Smooth muscle cell (in vitro differentiated cells): ENCODE measurements around the gene TAS1R2. TPM values are rescaled to one million over a fixed set of nuclear protein-coding genes. Genes with fewer than 3 reads are reported as not detected.

Experiments used
- DNase-seq: peaks from one replicate; lab custom pipeline; 2025; ENCODE audit not compliant: unreplicated experiment; lab: John Stamatoyannopoulos, UW
- H2AFZ ChIP-seq: fragments of 200-600 bp; sonication (generic); 2 replicates; pipeline ENCODE4 v1.6.0; 2016; ENCODE audit warnings: antibody characterized with exemption, low read depth, mild to moderate bottlenecking
- H3F3A ChIP-seq: fragments of 200-600 bp; sonication (generic); 2 replicates; pipeline ENCODE4 v1.6.0; 2017; ENCODE audit warnings: antibody characterized with exemption, low read depth
- H3K27ac ChIP-seq: fragments of 200-600 bp; sonication (generic); 2 replicates; pipeline ENCODE4 v1.5.1; 2016; ENCODE audit warnings: low read depth, mild to moderate bottlenecking
- H3K27me3 ChIP-seq: fragments of 200-600 bp; sonication (generic); 2 replicates; pipeline ENCODE4 v1.6.1; 2016; ENCODE audit warnings: low read depth, mild to moderate bottlenecking
- H3K36me3 ChIP-seq: fragments of 200-600 bp; sonication (generic); 2 replicates; pipeline ENCODE4 v1.5.1; 2016; ENCODE audit warnings: low read depth
- H3K4me1 ChIP-seq: fragments of 200-600 bp; sonication (generic); 2 replicates; pipeline ENCODE4 v1.5.1; 2016; ENCODE audit warnings: low read depth
- H3K4me2 ChIP-seq: fragments of 200-600 bp; sonication (generic); 2 replicates; pipeline ENCODE4 v1.6.0; 2016; ENCODE audit warnings: mild to moderate bottlenecking
- H3K4me3 ChIP-seq: fragments of 200-600 bp; sonication (generic); 2 replicates; pipeline ENCODE4 v1.5.1; 2016; ENCODE audit warnings: mild to moderate bottlenecking
- H3K79me2 ChIP-seq: fragments of 200-600 bp; sonication (generic); 2 replicates; pipeline ENCODE4 v1.6.0; 2016; ENCODE audit warnings: low read depth, mild to moderate bottlenecking
- H3K9ac ChIP-seq: fragments of 200-600 bp; sonication (generic); 2 replicates; pipeline ENCODE4 v1.6.0; 2016; ENCODE audit warnings: low read depth
- H3K9me3 ChIP-seq: fragments of 200-600 bp; sonication (generic); replicated peaks from 2 replicates; pipeline ENCODE4 v1.5.1; 2016; ENCODE audit warnings: low read depth
- H4K20me1 ChIP-seq: fragments of 200-600 bp; sonication (generic); 2 replicates; pipeline ENCODE4 v1.6.0; 2016; ENCODE audit warnings: low read depth
- WGBS: methylation state at CpG from one replicate; pipeline ENCODE4 v1.1.7; 2016; ENCODE audit warnings: low lambda C conversion rate; 5-methylcytosine and 5-hydroxymethylcytosine counted together
- polyA plus RNA-seq: library from polyadenylated mRNA; unstranded; fragments of >200 nt; fragmentation: Nextera tagmentation; extraction: Ambion mirVana; gene quantifications from 2 replicates; pipeline ENCODE4 v1.2.1, GENCODE V29; 2016
- total RNA-seq: library from RNA; depleted of rRNA; stranded (reverse); fragments of >200 nt; gene quantifications from 2 replicates; pipeline ENCODE4 v1.2.3, GENCODE V29; 2014
- TF ChIP-seq, protein P1 (sequence below): fragments of 200-600 bp; sonication (generic); IDR thresholded peaks from 2 replicates; pipeline ENCODE4 v1.5.1; 2017; ENCODE audit warnings: borderline replicate concordance, mild to moderate bottlenecking, antibody characterized with exemption; ENCODE audit not compliant: insufficient read depth, poor library complexity, severe bottlenecking

Gene TAS1R2
- total and polyA plus RNA-seq, 2 experiments from 2014 or later = not detected

DNA sequence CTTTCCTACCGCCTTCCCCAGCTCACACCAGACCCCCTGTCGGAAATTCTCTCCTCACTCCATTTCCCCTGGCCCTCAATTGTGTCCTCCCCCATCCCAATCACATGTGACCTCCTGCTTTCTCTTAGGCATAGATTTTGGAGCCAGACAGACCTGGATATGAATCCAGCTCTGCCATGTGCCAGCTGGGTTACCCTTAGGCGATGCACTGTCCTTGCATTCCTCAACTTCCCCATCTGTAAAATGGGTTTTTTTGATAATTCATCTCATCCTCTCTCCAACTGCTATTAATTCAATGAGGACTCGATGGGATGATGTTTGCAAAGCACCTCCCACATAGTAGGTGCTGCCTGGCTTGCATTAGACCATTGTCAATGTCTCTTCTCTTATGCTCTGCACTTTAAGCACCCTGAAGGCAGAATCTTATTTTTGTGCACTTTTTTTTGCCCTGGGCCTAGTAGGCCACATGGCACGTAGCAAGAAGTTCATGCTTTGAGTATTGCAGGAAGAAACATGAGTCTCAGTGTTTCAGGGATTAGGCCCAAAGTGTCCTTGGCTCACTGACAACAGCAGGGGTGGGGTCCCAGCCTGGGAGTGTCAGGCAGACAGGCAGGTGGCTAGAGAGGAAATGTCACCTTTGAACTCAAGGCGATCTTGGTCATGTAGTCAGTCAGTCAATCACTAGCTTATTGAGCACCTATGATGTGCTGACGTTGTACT lies 47.6 kb downstream of the TAS1R2 start:
- no peaks in the 10 kb centered on the region for H3K27me3 ChIP-seq
- H3K9me3 ChIP-seq = no peaks in the 10 kb centered on the region
- DNase-seq = no peak
- H3K79me2 ChIP-seq = no peaks in the 10 kb centered on the region
- H3K9ac ChIP-seq = no peak overlapping the region
- no peak overlapping the region for H2AFZ ChIP-seq
- H3K36me3 ChIP-seq = no peaks in the 10 kb centered on the region
- no peaks in the 10 kb centered on the region for H4K20me1 ChIP-seq
- no peaks in the 10 kb centered on the region for H3K4me1 ChIP-seq
- H3K27ac ChIP-seq = no peak overlapping the region
- no peak overlapping the region for H3K4me3 ChIP-seq
- TF ChIP-seq, protein P1, sequence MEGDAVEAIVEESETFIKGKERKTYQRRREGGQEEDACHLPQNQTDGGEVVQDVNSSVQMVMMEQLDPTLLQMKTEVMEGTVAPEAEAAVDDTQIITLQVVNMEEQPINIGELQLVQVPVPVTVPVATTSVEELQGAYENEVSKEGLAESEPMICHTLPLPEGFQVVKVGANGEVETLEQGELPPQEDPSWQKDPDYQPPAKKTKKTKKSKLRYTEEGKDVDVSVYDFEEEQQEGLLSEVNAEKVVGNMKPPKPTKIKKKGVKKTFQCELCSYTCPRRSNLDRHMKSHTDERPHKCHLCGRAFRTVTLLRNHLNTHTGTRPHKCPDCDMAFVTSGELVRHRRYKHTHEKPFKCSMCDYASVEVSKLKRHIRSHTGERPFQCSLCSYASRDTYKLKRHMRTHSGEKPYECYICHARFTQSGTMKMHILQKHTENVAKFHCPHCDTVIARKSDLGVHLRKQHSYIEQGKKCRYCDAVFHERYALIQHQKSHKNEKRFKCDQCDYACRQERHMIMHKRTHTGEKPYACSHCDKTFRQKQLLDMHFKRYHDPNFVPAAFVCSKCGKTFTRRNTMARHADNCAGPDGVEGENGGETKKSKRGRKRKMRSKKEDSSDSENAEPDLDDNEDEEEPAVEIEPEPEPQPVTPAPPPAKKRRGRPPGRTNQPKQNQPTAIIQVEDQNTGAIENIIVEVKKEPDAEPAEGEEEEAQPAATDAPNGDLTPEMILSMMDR = no peak
- WGBS = 81% methylated on average over 7 of the region's 7 CpGs
- no peaks in the 10 kb centered on the region for H3F3A ChIP-seq
- H3K4me2 ChIP-seq = no peak overlapping the region

DNA sequence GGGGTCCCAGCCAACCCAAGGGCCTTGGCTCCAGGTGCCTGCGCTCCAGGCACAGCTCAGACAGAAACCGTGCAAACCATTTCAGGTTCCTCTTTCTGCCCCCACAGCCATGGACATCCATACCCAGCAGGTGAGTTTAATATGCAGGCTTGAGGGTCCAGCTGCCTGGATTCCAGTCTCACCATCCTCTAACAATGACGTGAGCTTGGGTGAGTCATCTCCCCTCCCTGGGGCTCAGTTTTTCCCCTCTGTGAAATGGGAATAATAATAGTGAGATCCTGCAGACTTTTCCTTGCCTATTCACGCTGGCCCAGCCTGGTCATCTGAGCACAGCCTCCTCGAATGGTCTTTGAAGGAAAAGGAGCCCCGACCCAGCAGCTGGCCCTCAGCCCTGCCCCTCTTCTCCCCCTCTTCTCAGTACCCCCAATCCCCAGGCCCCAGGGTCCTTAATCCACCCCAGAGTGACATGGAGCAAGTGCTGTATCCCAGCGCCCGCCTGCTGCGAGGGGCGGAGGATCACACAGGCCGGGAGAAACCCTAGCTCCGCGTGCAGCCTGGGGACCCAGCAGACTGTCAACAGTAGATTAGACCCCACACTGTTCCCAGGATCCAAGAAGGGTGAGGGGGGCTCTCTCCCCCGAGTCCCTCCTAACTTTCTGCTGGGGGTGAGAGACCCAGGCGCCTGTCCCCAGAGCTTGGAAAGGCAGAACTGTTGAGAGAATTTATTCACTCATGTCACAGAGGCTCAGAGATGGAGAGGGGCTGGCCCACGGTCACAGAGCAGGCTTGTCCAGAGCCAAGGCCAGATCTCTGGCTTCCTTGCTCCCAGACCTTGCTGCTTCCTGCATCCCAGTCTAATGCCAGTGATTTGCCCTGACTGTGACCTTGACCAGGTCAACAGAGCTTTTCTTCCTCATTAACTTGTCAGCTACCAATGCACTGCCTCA lies 49.2 kb downstream of the TAS1R2 start:
- TF ChIP-seq, protein P1 = no peak
- Histone ChIP-seq H3K9me3 (no peaks in the 10 kb centered on the region), H3K79me2 (no peaks in the 10 kb centered on the region), H3K4me2 (no peak overlapping the region), H3K9ac (no peak overlapping the region), H4K20me1 (no peaks in the 10 kb centered on the region), H2AFZ (no peak overlapping the region), H3K27me3 (no peaks in the 10 kb centered on the region), H3K4me1 (no peaks in the 10 kb centered on the region), H3K4me3 (no peak overlapping the region), H3F3A (no peaks in the 10 kb centered on the region), H3K27ac (no peak overlapping the region), H3K36me3 (no peaks in the 10 kb centered on the region)
- WGBS = 86% methylated on average over 16 of the region's 16 CpGs
- no peak for DNase-seq

DNA sequence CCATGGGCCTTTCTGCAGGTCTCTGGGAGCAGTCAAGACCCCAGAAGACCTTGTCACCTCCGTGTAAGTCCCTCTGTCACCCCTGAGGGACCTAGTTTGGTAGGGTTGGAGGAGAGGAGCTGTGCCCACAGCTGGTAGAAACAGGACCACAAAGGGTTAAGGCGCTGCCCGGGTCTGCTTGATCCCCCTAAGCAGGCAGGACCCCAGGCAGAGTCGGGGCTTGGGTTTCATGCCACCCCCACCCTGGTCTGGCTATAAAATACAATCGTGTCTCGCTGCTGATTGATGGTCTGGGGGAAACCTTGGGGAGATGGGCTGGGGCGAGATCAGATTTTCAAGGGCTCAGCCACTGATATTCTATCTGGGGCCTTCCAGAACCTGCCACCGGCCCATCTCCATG lies 50.9 kb downstream of the TAS1R2 start:
- Histone ChIP-seq H3K36me3 (no peaks in the 10 kb centered on the region), H2AFZ (no peak overlapping the region), H3K79me2 (no peaks in the 10 kb centered on the region), H3K9ac (no peak overlapping the region), H3K4me2 (no peak overlapping the region), H3K27me3 (no peaks in the 10 kb centered on the region), H3F3A (no peaks in the 10 kb centered on the region), H3K4me1 (no peaks in the 10 kb centered on the region), H3K9me3 (no peaks in the 10 kb centered on the region), H3K27ac (no peak overlapping the region), H4K20me1 (no peaks in the 10 kb centered on the region), H3K4me3 (no peak overlapping the region)
- DNase-seq = no peak
- TF ChIP-seq, protein P1 = no peak
- whole genome bisulfite sequencing = 88% methylated on average over 8 of the region's 8 CpGs
